HEK293T (cell line): ENCODE results near the gene EXOC3L1.

Experiments used
- ARNT ChIP-seq: fragments of 450-650 bp; IDR thresholded peaks from 2 replicates; pipeline ENCODE4 v1.6.1; 2017; ENCODE audit warnings: mild to moderate bottlenecking
- ELF4 ChIP-seq: fragments of 450-650 bp; IDR thresholded peaks from 2 replicates; pipeline ENCODE4 v1.6.1; 2017; ENCODE audit warnings: antibody characterized with exemption
- FOXA1 ChIP-seq: fragments of 450-650 bp; IDR thresholded peaks from 2 replicates; pipeline ENCODE4 v1.6.1; 2016; ENCODE audit warnings: mild to moderate bottlenecking
- FOXM1 ChIP-seq: fragments of 450-650 bp; IDR thresholded peaks from 2 replicates; pipeline ENCODE4 v1.6.1; 2017; ENCODE audit warnings: mild to moderate bottlenecking, borderline replicate concordance
- SP1 ChIP-seq: fragments of 450-650 bp; IDR thresholded peaks from 2 replicates; pipeline ENCODE4 v1.6.1; 2017
- SUZ12 ChIP-seq: fragments of 450-650 bp; IDR thresholded peaks from 2 replicates; pipeline ENCODE4 v1.6.1; 2016; ENCODE audit warnings: mild to moderate bottlenecking
- TARDBP ChIP-seq: fragments of 450-650 bp; IDR thresholded peaks from 2 replicates; pipeline ENCODE4 v1.6.1; 2016

GRCh38 chr16:67227567-67227921, 37.6 kb upstream of the EXOC3L1 start:
- no peak for TF ChIP-seq TARDBP
- no peak for TF ChIP-seq ARNT
- no peak for TF ChIP-seq FOXM1
- TF ChIP-seq FOXA1 = no peak
- TF ChIP-seq ELF4 = no peak
- TF ChIP-seq SUZ12 = no peak
- no peak for TF ChIP-seq SP1
